HepG2 (cell line): ENCODE data around the gene SDK2. TPM values are rescaled to one million over a fixed set of nuclear protein-coding genes. Genes with fewer than 3 reads are reported as not detected.

Source experiments
- ATAC-seq: fragments of 200-7000 bp; cut with Tn5 transposase; 3 replicates; pipeline ENCODE4 v1.9.1; 2020; ENCODE audit warnings: mild to moderate bottlenecking, moderate library complexity
- BruUV-seq: library from RNA; stranded (reverse); fragments of 400-500 nt; replicated peaks from 2 replicates; lab custom pipeline; 2021; lab: Mats Ljungman, UMichigan
- CTCF ChIA-PET: fragments of 300-600 bp; formaldehyde crosslinking; extraction: SDS; loops from one replicate; lab custom pipeline; 2021; ENCODE audit warnings: low total read pairs, inconsistent platforms, low intra/inter-chr PET ratio; lab: Yijun Ruan, JAX
- POLR2A ChIA-PET: fragments of 350-600 bp; sonication (Branson Sonifier 250); formaldehyde crosslinking; loops from one replicate; lab custom pipeline; 2020; ENCODE audit warnings: antibody characterized with exemption, inconsistent platforms; lab: Yijun Ruan, JAX
- DNase-seq: peaks from one replicate; pipeline ENCODE4 v3.0.0-alpha.2; 2015; ENCODE audit warnings: low spot score
- FAIRE-seq: peaks from 3 replicates; lab custom pipeline; 2011; peaks lifted over from hg19 to GRCh38; lab: Jason Lieb, UNC
- H2AFZ ChIP-seq: one replicate; pipeline ENCODE4 v1.6.1; 2011; ENCODE audit warnings: low read length, inconsistent platforms
- H3K27ac ChIP-seq: fragments of 300-600 bp; 3 replicates; pipeline ENCODE4 v1.8.0; 2011; ENCODE audit warnings: mixed run types, mild to moderate bottlenecking, mixed read lengths, low read length, inconsistent platforms; ENCODE audit not compliant: insufficient read depth; ENCODE audit errors: extremely low read length
- H3K27me3 ChIP-seq, 2 experiments: fragments of 200-600 bp in 1 of 2; 2 replicates in 1 of 2; 3 replicates in 1 of 2; pipeline versions ENCODE4 v1.6.0 to v1.8.0; 2011; ENCODE audit warnings: low read length in 2 of 2, mild to moderate bottlenecking in 2 of 2, moderate library complexity in 2 of 2, inconsistent platforms in 1 of 2; ENCODE audit not compliant: insufficient read depth in 2 of 2, control insufficient read depth in 1 of 2
- H3K36me3 ChIP-seq, 2 experiments: fragments of 200-600 bp in 1 of 2; replicated peaks in 1 of 2; 2 replicates in 1 of 2; 3 replicates in 1 of 2; pipeline versions ENCODE4 v1.5.1 to v1.8.0; 2011; ENCODE audit warnings: low read length in 2 of 2, inconsistent platforms in 1 of 2; ENCODE audit not compliant: insufficient read depth in 2 of 2, control insufficient read depth in 1 of 2
- H3K4me1 ChIP-seq: 2 replicates; pipeline ENCODE4 v1.5.1; 2012; ENCODE audit warnings: low read length, inconsistent platforms; ENCODE audit not compliant: insufficient read depth
- H3K4me2 ChIP-seq: 2 replicates; pipeline ENCODE4 v1.6.0; 2011; ENCODE audit warnings: low read depth, low read length, inconsistent platforms
- H3K4me3 ChIP-seq, 3 experiments: fragments of 200-600 bp in 1 of 3; sonication (generic), shearing (Covaris generic) in 1 of 3; replicated peaks in 1 of 3; 2 replicates each; pipeline ENCODE4 v1.5.1; 2011 to 2016; ENCODE audit warnings: low read length in 3 of 3, inconsistent platforms in 2 of 3, low read depth in 2 of 3, mild to moderate bottlenecking in 2 of 3, control low read depth in 1 of 3, mixed read lengths in 1 of 3; ENCODE audit not compliant: insufficient read depth in 1 of 3
- H3K79me2 ChIP-seq: one replicate; pipeline ENCODE4 v1.6.1; 2011; ENCODE audit warnings: low read length, inconsistent platforms; ENCODE audit not compliant: insufficient read depth
- H3K9ac ChIP-seq: 2 replicates; pipeline ENCODE4 v1.6.0; 2011; ENCODE audit warnings: mild to moderate bottlenecking, low read depth, low read length, inconsistent platforms; ENCODE audit not compliant: insufficient read depth
- H3K9me3 ChIP-seq: 2 replicates; pipeline ENCODE4 v1.5.1; 2012; ENCODE audit warnings: mild to moderate bottlenecking, low read length
- H4K20me1 ChIP-seq: 2 replicates; pipeline ENCODE4 v1.6.0; 2011; ENCODE audit warnings: inconsistent platforms, mild to moderate bottlenecking, low read length, moderate library complexity; ENCODE audit not compliant: insufficient read depth
- ARID2 ChIP-seq: sonication (generic); formaldehyde crosslinking; IDR thresholded peaks from 2 replicates; pipeline ENCODE4 v1.8.1; 2022; ENCODE audit warnings: mild to moderate bottlenecking, missing genetic modification reagents, borderline replicate concordance
- SP4 ChIP-seq: sonication (generic); formaldehyde crosslinking; IDR thresholded peaks from 2 replicates; pipeline ENCODE4 v1.8.1; 2023; ENCODE audit warnings: mild to moderate bottlenecking, missing genetic modification reagents
- WGBS: methylation state at CpG from one replicate; pipeline ENCODE4 v1.1.6; 2017; ENCODE audit warnings: low lambda C conversion rate; 5-methylcytosine and 5-hydroxymethylcytosine counted together
- in situ Hi-C: cut with HindIII; loops from 2 replicates; pipeline ENCODE4 v1.10.0; 2017; ENCODE audit warnings: low pct_unique_long_range_greater_than_20kb; ENCODE audit not compliant: extremely low pct_ligation_motif_present
- intact Hi-C: fragments of 100-400 bp; cut with micrococcal nuclease; formaldehyde crosslinking; loops from one replicate; pipeline ENCODE4 v1.10.0; 2022; ENCODE audit not compliant: unreplicated experiment
- polyA plus RNA-seq, 8 experiments: library from polyadenylated mRNA; depleted of rRNA in 3 of 8; stranded (reverse) in 7 of 8; unstranded in 1 of 8; fragments of >200 nt; fragmentation: Illumina TruSeq in 4 of 8; extraction: Trizol in 4 of 8; gene quantifications; 2 replicates each; pipeline versions ENCODE4 v1.2.1 to v1.2.3, GENCODE V29; 2011 to 2016; ENCODE audit warnings: low read depth in 4 of 8, missing spikeins in 1 of 8, mixed read lengths in 1 of 8; ENCODE audit not compliant: insufficient read depth in 1 of 8
- total RNA-seq, 5 experiments: library from RNA; depleted of rRNA; stranded (reverse); fragments of >200 nt; fragmentation: Illumina TruSeq; extraction: Trizol; gene quantifications; 2 replicates each; pipeline ENCODE4 v1.2.3, GENCODE V29; 2016; ENCODE audit warnings: low read depth in 1 of 5
- TF ChIP-seq, protein P1 (sequence below): sonication (generic); formaldehyde crosslinking; IDR thresholded peaks from 2 replicates; pipeline ENCODE4 v1.5.1; 2020; ENCODE audit warnings: mild to moderate bottlenecking, missing genetic modification reagents, moderate library complexity

SDK2 gene
- total and polyA plus RNA-seq, 2 of the 13 experiments (the other 11 are each of a cell fraction or from before 2014, with no cell fraction given), result not detected

DNA sequence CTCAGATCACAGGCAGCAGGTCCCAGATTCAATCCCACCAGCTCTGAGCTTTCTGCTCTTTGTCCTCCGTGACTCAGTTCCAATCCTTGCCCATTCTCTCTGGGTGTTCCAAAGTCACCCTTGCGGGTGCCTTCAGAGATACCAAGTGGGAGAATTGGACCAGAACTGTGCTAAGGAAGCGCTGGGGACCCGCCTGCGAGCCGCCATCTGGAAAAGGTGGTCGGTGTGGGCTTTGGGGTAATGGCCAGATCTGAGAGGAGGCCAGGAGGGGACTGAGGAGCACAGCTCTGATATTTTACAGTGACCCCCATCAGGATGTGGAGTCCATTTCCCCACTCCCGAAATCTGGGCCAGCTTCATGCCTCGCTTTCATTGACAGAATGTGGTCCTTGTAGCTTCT lies 152.6 kb downstream of the SDK2 start:
- ChIA-PET CTCF (no interaction called here), POLR2A (no interaction called here)
- Histone ChIP-seq H4K20me1 (no peaks in the 10 kb centered on the region; the same call in 1 of the 2 replicates), H2AFZ (no peak overlapping the region), H3K9me3 (no peaks in the 10 kb centered on the region), H3K4me1 (no peaks in the 10 kb centered on the region), H3K27me3 (peaks cover 12 to 90% of the 10 kb centered on the region in 2 experiments; a peak in 4 of 5 replicates), H3K79me2 (no peaks in the 10 kb centered on the region), H3K27ac (no peak overlapping the region), H3K4me3 (no peak overlapping the region), H3K4me2 (no peak overlapping the region), H3K36me3 (no peaks in the 10 kb centered on the region), H3K9ac (no peak overlapping the region)
- FAIRE-seq, result no peak
- no peak for DNase-seq
- no TSS peak for BruUV-seq
- intact Hi-C loops, result no loop called here
- in situ Hi-C loops, result no loop called here
- 9% methylated on average over 9 of the region's 9 CpGs for WGBS
- no peak for ATAC-seq
- TF ChIP-seq, protein P1, sequence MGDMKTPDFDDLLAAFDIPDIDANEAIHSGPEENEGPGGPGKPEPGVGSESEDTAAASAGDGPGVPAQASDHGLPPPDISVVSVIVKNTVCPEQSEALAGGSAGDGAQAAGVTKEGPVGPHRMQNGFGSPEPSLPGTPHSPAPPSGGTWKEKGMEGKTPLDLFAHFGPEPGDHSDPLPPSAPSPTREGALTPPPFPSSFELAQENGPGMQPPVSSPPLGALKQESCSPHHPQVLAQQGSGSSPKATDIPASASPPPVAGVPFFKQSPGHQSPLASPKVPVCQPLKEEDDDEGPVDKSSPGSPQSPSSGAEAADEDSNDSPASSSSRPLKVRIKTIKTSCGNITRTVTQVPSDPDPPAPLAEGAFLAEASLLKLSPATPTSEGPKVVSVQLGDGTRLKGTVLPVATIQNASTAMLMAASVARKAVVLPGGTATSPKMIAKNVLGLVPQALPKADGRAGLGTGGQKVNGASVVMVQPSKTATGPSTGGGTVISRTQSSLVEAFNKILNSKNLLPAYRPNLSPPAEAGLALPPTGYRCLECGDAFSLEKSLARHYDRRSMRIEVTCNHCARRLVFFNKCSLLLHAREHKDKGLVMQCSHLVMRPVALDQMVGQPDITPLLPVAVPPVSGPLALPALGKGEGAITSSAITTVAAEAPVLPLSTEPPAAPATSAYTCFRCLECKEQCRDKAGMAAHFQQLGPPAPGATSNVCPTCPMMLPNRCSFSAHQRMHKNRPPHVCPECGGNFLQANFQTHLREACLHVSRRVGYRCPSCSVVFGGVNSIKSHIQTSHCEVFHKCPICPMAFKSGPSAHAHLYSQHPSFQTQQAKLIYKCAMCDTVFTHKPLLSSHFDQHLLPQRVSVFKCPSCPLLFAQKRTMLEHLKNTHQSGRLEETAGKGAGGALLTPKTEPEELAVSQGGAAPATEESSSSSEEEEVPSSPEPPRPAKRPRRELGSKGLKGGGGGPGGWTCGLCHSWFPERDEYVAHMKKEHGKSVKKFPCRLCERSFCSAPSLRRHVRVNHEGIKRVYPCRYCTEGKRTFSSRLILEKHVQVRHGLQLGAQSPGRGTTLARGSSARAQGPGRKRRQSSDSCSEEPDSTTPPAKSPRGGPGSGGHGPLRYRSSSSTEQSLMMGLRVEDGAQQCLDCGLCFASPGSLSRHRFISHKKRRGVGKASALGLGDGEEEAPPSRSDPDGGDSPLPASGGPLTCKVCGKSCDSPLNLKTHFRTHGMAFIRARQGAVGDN (CRISPR knock-in tag), result no peak

DNA sequence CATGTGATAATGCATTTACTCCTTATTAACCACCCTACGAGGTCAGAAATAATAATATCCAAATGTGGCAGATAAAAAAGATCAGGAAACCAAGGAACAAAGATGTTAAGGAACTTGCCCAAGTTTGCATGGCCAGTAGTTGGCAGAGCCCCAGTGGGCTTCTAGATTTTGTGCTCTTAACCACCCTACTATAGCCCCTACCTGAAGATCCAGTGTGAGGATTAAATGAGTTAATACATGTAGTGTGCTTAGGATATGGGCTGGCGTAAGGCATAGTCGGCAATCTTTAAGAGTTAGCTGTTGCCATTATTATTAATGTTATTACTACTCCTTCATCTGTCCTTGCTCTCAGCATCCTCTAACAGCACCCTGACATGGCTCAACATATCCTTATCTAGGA lies 153.4 kb downstream of the SDK2 start:
- Histone ChIP-seq H3K9me3 (no peaks in the 10 kb centered on the region; the same call in 1 of the 2 replicates), H3K36me3 (no peaks in the 10 kb centered on the region), H4K20me1 (no peaks in the 10 kb centered on the region; the same call in 1 of the 2 replicates), H3K4me3 (no peak overlapping the region), H2AFZ (no peak overlapping the region), H3K27me3 (peaks cover 13 to 82% of the 10 kb centered on the region in 2 experiments; a peak in 4 of 5 replicates), H3K4me1 (no peaks in the 10 kb centered on the region), H3K4me2 (no peak overlapping the region), H3K9ac (no peak overlapping the region), H3K27ac (no peak overlapping the region), H3K79me2 (no peaks in the 10 kb centered on the region)
- TF ChIP-seq ARID2 (CRISPR knock-in tag) (no peak), SP4 (CRISPR knock-in tag) (no peak)
- ChIA-PET CTCF (no interaction called here), POLR2A (no interaction called here)
- FAIRE-seq, result no peak
- DNase-seq, result no peak
- in situ Hi-C loops (no loop called here), intact Hi-C loops (no loop called here)
- no peak for ATAC-seq
- no TSS peak for BruUV-seq
- WGBS, result 31% methylated on average over 3 of the region's 3 CpGs
